Daoy (cell line): ENCODE measurements around the gene PMM2. TPM values are rescaled to one million over a fixed set of nuclear protein-coding genes. Genes with fewer than 3 reads are reported as not detected.
A peak's percentile ranks its signal among the peaks of the same experiment; 100 is the strongest.
"Not testable (repeated sequence)": the region's sequence is repeated elsewhere in the genome, so short reads cannot be mapped to it uniquely, and the experiment has no call there.

Experiments
- DNase-seq: peaks from one replicate; pipeline ENCODE4 v3.0.0-alpha.2; 2015; ENCODE audit warnings: low read depth
- total RNA-seq: library from RNA; depleted of rRNA; stranded (reverse); fragments of >200 nt; shearing (Covaris generic); gene quantifications from 2 replicates; pipeline ENCODE4 v1.2.3, GENCODE V29; 2014

Gene PMM2
- total RNA-seq, 1 experiment from 2014 or later: 41.4 TPM

DNA sequence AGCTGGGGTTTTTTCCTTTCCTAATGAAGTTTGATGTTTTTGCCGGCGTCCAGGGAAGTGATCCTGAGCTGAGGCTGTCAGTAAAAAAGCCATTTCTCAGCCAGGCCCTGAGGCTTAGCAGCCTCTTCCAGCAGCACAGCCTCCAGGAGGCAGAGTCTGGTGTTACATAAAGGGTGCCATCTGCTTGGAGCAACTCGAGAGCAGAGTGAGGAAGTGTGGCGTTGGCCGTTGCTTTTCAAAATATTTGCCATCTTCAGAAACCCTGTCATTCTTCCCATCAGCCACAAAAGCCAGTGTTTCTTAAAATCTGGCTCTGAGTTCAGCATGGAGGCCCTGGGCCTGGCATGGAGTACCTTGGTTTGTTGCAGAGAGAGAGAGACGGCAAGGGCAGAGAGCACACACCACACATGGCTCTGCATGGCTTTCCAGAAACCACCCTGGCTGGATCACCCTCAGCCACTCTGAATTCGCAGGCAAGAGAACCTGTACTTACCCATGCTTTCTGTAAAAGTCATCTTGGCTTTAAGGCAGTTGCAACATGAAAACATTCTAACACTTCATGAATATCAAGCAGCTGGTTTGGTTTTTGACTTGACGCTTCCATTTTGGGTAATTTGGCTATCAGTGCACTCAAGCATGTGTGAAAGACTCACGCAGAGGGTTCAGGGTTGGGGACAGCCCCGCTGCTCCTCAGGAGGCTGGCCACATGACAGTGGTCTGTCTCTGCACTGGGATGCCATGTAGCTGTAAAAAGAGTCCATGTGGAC is 21.0 kb downstream of the PMM2 start:
- DNase-seq: no peak

DNA sequence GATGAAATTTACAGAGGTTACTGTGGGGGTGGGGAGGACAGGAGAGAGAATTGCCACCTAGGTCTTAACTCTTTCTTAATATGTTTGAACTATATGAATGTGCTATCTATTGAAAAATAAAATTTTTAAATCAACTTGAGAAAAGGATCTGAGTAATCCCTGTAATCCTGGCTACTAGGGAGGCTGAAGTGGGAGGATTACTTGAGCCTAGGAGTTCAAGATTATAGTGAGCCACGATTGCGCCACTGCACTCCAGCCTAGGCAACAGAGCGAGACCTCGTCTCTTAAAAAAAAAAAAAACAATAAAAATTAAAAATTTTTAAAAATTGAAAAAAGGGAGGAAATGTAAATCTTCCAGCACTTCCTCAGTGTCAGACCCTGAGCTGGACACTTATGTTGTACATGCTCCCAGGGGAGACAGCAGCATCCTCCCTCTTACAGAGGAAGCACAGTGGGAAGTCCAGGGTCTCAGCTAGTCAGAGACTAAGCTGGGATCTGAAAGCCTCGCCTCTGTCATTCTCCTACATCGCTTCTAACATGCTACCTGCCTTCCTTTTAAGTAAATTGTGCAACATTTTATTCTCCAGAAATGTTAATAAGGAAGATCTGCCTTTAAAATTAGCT is 21.9 kb downstream of the PMM2 start:
- no peak for DNase-seq

DNA sequence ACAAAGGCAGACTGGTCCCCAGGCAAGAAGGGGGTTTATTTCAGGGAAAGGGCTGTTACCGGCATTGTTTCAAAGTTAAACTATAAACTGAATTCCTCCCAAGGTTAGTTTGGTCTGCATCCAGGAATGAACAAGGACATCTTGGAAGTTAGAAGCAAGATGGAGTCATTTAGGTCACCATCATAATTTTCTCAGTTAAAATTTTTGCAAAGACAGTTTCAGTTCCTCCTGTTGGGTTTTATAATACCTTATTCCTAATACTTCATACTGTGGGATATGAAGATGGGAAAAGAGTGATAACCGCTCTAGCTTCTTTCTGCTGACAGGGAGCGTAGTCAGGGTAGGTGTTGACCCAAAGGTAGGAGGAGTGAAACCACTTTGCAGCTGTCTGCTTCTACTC is 24.8 kb downstream of the PMM2 start:
- DNase-seq: no peak

DNA sequence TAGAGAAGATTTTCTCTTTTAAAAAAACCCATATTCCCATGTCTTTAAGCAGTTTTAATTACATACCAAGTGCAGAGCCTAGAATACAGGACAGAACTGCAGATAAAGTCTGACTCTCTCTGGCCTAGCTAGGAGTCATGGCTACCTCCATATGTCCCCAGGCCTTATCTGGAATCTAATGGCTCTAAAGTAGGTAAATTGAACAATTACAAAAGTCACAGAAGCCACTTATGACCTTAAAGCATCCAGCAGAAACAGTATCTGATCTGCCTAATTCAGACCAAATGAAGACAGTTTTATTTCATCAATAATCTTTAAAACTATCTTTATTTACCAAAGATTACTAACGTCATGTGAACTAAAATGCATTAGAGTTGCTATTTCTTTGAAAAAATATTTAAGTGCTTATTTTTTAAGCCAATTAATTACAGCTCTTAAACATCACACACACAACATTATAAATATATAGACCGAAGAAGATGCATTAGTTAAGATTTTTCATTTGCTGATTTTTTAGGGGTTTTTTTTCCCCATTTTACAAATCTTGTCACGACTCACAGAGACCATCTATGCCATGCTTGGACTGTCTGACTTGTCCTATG is 28.7 kb downstream of the PMM2 start:
- DNase-seq: no peak

DNA sequence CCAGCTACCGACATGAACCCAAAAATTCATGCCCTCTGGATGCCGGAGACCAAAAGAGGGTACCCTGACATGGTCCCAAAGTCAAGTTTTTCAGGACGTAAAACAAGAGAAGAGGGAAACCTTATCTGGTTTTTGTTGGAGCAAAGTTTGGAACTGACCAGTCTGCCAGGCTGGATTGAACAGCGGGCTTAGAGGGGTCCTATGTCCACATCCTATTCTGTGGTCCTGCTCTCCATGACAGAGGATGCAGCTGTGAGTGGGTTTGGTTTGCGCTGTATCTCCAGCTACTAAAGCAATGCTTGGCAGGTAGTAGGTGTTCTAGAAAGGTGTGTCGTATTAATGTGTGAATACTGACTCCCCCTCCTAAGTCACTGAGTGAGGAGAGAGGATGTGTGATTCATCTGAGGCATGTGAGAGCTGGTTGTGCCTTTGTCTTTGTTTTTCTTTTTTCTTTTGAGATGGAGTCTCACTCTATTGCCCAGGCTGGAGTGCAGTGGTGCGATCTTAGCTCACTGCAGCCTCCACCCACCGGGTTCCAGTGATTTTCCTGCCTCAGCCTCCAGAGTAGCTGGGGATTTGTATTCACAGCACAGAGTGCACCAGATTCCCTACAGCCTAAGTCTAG is 31.0 kb downstream of the PMM2 start:
- no peak for DNase-seq

DNA sequence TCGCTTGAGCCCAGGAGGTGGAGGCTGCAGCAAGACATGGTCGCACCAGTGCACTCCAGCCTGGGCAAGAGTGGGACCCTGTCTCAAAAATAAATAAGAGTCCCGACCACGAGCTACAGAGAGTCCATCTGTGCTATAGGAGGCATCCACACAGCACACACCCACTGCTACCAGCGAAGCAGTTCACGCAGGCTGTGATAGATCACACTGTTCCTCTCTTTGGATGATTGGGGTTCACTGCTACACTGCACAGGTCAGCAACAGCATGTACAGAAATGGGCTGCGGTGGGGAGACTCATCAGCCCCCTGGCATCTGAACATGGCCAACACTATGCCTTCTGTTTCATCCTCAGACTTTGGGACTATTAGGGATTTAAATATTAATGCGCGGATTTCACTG is 33.8 kb downstream of the PMM2 start:
- no peak for DNase-seq

DNA sequence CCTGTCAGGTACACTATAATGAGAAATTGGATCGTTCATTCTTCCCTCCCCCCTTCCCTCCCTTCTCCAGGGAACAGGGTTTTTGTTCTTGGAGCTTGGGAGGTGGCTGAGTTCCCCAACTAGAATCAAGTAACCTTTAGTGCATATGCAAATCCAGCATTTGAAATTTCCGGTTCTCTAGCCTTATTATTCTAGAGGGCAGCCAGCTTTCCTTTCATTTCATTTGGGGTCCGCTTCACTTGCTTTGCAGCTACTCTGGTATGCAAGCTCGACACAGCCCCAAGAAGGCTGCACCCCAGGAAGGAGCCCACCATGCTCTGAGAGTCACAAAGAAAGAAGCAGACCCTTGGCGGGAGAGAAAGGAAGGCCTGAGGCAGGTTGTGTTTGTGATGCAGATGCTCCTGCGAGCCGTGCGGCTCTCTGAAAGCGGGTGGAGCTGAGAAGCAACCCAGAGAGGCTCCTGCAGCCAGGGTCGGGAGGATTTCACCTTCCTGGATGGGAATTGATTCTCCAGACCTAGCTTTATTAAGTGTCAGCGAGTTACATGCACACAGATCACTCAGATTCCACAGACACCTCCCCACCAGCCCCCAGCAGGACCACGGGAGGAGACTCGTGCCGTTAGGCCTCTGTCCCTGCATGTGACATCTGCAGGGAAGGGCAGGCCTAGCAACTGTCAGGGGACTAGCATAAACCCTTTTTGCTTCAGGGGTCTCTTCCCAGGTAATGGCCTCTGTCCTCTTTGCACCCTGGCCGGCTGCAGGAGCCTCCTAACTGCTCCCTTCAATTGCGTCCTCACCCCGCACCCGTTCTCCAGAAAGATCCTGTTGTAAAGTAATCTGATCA is 34.5 kb downstream of the PMM2 start:
- DNase-seq: no peak

DNA sequence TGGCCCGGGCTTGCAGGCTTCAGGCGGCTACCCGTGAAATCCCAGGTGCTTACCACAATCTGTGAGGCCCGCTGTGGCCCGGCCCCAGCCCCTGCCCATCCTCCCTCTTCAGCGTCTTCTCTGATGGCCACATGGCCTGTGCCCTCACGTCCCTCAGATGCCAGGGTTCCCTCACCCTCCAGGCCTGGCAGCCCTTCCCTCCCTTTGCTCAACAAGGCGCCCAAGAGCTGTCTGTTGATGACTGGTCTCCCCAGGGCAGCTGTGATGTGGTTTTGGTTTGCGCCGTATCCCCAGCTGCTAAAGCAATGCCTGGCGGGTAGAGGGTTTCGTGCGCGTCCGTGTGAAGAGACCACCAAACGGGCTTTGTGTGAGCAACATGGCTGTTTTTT is 35.1 kb downstream of the PMM2 start:
- DNase-seq: no peak

DNA sequence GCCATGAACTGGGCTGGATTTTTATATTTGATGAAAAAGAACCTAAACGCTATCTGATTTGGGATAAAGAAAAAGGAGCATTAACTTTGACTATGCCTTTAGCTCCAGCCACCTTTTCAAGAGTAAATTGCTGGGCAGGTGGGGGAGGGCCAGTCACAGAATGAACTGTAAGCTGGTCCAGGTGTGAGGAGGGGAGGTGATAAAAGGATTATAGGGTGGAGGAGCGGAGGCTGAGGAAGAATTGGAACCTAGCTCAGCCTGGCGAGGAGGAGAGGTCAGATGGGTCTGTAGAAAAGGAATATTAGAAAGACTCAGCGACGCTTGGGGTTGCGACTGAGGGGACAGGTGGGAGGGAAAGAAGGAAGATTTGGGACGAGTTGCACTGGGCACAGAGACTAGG is 39.2 kb downstream of the PMM2 start:
- not testable (repeated sequence) for DNase-seq

DNA sequence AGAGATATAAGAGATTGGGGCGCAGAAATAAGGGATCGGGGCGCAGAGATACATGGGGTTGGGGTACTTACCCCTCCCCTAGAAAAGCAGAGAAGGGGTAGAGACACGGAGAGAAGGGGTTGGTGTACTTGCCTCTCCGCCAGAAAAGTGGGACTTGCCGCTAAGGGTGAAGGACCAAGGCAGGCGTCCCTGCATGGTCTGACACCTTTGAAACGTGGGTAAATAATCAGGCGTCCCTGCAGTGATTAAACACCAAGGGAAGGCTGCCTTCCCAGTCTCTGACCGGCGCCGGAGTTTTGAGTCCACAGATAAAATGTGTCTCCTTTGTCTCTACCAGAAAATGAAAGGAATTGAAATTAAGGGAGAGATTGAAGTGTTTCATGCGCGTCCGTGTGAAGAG is 40.0 kb downstream of the PMM2 start:
- not testable (repeated sequence) for DNase-seq

DNA sequence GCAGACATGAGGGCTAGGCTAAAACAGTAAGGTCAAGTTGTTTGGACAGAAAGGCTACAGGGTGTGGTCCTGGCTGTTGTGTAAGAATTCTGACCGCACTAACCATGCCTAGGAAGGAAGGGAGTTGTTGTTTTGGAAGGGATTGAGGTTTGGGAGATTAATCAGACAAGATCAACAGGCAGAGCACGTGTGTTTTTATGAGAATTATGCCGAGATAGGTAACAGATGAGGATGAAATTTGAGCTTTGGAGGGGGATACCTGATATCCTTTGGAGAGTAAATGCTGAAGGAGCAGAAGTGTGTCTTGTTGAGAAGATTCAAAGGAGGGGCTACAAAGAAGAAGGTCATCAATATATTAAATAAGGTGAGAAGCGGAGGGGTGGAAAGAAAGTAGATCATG is 44.4 kb downstream of the PMM2 start:
- not testable (repeated sequence) for DNase-seq

DNA sequence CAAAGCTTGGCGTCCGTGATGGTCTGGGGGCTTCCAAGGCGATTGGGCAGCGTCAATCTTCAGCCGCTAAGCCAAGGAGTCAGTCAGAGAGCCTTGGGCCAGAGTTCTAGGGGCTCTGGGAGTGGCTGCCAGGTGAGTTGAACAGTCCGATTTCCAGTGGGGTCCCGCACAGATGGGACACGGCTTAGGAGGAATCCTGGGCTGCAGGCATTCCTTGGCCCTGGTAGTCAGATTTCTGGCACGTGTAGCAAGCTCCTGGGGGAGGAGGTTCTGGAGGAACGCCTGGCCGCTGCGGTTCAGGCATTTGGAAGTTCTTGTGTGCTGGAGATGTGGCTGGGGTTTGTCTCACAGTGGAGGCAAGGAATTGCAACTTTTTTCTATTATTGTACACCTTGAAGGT is 45.7 kb downstream of the PMM2 start:
- DNase-seq: not testable (repeated sequence)

DNA sequence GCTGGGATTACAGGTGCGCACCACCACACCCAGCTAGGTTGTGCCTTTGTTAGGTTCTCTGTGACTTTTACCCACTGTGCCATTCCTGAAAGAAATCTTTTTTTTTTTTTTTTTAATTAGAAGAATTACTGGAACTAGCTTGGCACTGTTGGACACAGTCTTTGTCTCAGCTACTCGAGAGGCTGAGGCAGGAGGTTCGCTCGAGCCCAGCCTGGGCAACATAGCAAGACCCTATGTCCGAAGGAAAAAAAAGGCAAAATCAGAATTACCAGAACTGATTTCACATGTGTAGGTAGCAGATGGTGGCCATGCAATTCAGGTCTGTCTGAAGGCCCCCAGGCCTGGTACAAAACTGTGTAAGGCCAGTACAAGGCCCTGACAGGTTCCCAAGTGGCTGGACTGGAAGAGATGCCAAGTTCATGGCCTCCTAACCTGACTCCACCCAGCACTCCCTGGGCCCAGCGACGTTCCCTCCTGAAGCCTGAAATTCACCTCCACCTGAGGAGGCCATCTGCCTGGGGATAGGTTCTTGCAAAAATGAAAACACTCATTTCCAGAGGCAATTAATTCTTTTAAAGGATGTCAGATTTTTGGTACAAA is 48.2 kb downstream of the PMM2 start:
- DNase-seq: no peak

DNA sequence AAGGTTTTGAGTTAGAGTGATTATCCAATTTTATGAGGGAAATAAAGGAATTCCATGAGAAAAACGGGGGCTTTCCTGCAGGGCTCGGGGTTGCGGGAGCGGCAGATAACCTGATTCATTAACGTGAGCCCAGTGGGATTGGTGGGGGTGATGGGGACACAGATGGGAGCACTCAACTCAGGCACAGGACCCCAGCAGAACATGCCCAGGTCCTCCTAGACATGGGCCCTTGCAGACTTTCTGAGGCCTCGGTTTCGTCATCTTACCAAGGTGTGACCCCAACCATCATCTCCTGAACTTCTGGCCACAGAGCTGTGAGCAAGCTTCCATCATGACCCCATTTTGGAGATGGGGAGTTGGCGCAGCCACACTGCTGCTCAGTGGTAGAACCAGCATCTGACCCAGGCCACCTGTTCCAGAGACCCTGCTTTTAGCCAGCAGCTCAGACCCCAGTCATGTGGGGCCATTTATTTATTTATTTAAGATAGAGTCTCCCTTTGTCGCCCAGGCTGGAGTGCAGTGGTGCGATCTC is 48.8 kb downstream of the PMM2 start:
- DNase-seq: no peak

DNA sequence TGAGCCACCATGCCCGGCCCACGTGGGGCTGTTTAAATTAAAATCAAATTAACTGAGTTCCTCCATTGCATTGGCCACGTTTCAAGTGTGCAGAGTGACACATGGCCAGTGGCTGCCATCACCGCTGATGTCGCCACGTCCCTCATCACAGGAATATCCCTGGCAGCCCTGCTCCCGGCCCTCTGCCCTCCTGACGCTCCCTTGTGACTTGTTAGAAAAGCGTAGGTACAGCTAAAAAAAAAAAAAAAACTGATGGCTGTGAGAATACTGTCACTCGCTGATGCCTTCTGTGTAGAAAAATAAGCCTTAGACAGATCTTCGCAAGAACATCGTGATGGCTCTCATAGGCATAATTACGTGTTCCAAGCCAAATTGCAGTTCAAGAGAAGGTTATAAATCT is 49.5 kb downstream of the PMM2 start:
- DNase-seq: no peak

DNA sequence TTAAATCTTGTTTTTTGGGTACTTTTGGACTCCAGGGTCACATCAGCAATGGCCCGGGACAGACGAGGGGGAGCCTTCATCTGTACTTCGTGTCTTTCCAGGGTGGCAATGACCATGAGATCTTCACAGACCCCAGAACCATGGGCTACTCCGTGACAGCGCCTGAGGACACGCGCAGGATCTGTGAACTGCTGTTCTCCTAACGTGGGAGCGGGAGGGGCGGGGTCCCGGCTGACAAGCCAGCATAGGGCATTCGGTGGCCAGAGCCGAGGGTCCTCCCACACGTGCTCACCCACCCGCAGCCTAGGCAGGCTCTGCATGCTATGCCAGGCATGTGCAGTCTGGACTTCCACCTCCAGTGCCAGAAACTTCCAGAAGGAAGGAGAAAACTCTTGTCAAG is 50.0 kb downstream of the PMM2 start:
- no peak for DNase-seq

DNA sequence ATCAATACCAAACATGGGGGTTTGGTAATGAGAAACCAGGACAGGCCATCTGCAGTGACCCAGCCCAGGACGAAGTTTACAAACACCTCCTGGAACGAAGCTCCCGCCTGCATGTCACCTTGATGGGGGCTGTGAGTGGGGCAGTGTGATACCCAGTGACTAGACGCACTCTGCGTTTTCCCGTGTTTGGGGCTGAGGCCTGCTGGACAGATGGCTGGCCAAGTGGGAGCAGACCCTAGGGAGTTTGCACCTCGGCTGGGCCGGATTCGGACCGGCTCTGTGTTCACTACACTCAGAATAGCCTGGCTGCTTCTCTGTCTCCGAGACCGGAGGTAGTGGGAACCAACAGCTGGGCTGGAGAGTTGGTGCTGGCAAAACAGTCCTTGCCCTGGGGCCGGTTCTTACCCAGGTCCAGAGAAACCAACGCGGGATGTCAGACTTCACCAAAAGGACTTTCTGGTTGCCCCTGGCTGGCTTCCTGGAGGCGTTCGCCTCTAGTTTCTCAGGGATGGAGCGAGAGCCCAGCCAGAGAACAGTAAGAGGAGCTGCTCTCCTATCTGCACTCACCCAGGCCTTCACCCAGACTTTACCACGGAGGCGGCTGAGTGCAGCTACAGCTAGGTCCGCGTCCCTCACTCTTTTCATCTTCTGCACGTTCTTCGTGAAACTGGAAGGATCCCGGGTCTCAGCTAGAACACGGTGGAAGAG is 50.7 kb downstream of the PMM2 start:
- DNase-seq: no peak

DNA sequence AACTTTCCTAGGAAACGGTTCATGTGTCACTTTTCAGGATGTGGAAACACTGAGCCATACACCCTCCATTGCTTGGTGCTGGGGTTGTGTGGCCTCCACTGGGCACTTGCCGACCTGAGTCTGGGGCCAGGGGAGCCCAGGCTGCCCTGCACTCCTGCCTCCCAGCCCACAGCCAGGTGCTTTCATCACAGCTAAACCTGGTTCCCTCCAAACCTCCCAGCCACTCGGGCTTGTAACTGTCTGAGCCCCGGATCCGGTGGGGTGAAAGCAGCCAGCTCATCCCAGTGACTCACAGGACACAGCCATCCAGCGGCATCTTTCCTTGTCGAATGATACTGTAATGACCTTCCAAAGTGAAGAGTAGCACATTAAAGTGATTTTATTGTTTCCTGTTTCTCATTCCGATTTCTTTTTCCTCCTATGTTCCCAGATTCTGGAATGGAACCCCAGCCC is 51.3 kb downstream of the PMM2 start:
- peak; percentile 66 for DNase-seq

DNA sequence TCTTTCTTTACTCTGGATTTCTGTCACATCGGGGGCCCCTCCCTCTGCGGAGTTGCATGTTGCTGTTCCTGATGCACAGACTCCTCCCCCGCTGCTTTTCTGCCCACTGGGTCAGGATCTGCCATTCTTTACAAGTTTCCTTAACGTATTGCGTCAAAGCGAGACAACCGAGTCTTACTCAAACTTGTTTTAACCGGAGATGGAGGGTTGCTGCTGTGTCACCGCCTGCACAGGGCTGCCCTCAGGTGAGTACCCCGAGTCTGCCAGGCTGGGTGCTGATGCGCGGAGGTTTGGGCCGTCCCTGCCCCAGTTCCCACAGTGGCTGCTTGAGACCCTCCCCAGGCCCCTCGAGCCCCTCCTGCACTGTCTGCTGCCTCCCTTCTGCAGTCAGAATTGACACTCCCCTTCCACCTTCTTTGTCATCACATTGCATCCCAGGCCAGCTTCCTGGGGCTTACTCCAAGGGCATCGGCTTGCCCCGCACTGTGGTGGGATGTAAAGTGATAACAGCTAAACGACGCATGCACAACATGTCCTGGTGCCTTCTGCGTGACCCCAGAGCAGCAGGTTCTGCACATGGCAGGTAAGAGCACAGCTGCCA is 51.9 kb downstream of the PMM2 start:
- DNase-seq: no peak

DNA sequence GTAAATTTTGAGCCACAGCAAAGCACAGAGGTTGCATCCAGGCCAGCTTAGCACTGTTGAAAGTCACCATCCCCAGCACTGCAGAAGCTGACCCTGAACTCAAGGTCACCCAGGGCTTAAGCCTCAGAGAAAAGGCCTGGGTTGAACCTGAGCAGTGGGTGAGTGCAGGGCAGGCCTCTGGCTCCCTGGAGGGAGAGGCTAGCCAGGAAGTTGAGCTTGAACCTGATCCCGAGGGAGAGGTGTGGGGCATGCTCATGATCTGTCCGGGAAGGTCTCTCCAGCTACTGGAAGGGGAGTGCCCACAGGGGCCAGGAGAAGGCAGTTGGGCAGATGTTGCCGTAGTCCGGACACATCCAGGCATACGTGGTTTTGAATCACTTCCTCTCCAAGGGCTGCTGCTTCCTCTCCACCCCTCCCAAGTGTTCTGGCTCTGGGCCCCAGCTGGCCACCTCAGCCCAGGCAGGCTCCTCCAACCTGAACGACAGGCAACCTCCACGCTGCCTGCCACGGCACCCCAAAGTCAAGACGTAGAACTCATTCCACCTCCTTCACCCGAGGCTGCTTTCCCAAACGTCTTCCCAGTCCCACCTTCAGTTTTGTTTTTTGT is 52.7 kb downstream of the PMM2 start:
- DNase-seq: peak; percentile 68
